GM21423 (cell line): ENCODE measurements around the gene IQCE.
"Not testable (repeated sequence)": the region's sequence is repeated elsewhere in the genome, so short reads cannot be mapped to it uniquely, and the experiment has no call there.

ENCODE experiments used
- ATAC-seq: cut with Tn5 transposase; IDR thresholded peaks from one replicate; pipeline ENCODE4 v1.9.1; 2021; ENCODE audit warnings: mild to moderate bottlenecking, moderate library complexity; ENCODE audit not compliant: unreplicated experiment

Gene IQCE

DNA sequence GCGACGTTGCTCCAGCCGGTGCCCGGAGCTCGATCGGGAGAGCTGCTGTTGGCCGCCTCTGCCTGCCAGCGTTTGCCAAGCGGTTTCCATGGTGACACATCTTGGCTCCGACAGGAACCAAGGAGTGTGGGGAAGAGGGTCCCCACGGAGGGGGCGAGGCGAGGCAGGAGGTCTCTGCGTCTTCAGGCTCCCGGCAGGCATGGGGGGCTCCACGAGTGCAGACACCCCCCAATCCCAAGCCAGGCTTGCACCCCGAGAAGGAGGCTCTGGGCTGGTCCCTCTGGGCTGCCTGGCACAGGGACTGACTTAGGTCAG is 27.0 kb upstream of the IQCE start:
- not testable (repeated sequence) for ATAC-seq

- not testable (repeated sequence) for ATAC-seq
Observed at GRCh38 chr7:2532199-2532772, 26.5 kb upstream of the IQCE start.

DNA sequence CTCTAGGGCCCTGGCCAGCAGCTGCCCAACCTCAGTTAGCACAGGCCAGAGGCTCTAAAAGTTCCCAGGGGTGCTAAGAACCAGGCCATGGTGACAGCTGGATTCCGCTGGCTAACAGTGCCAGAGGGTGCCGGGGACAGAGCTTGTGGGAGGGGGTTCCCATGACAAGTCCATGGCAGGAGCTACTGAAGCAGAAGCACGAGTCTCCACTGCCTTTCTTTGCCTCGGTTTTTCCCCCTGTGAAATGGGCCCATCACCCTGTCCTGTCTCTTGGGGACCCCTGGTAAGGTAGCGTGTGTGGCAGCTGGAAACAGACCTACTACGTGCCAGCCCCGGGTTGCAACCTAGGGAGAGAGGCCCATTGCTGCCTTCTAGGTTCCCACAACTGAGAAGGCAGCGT is 26.0 kb upstream of the IQCE start:
- not testable (repeated sequence) for ATAC-seq

DNA sequence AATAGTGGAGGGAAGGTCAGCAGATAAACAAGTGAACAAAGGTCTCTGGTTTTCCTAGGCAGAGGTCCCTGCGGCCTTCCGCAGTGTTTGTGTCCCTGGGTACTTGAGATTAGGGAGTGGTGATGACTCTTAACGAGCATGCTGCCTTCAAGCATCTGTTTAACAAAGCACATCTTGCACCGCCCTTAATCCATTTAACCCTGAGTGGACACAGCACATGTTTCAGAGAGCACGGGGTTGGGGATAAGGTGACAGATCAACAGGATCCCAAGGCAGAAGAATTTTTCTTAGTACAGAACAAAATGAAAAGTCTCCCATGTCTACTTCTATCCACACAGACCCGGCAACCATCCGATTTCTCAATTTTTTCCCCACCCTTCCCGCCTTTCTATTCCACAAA is 25.2 kb upstream of the IQCE start:
- not testable (repeated sequence) for ATAC-seq

DNA sequence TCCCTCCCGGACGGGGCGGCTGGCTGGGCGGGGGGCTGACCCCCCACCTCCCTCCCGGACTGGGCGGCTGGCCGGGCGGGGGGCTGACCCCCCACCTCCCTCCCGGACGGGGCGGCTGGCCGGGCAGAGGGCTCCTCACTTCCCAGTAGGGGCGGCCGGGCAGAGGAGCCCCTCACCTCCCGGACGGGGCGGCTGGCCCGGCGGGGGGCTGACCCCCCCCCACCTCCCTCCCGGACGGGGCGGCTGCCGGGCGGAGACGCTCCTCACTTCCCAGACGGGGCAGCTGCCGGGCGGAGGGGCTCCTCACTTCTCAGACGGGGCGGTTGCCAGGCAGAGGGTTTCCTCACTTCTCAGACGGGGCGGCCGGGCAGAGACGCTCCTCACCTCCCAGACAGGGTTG is 24.6 kb upstream of the IQCE start:
- ATAC-seq, result not testable (repeated sequence)

DNA sequence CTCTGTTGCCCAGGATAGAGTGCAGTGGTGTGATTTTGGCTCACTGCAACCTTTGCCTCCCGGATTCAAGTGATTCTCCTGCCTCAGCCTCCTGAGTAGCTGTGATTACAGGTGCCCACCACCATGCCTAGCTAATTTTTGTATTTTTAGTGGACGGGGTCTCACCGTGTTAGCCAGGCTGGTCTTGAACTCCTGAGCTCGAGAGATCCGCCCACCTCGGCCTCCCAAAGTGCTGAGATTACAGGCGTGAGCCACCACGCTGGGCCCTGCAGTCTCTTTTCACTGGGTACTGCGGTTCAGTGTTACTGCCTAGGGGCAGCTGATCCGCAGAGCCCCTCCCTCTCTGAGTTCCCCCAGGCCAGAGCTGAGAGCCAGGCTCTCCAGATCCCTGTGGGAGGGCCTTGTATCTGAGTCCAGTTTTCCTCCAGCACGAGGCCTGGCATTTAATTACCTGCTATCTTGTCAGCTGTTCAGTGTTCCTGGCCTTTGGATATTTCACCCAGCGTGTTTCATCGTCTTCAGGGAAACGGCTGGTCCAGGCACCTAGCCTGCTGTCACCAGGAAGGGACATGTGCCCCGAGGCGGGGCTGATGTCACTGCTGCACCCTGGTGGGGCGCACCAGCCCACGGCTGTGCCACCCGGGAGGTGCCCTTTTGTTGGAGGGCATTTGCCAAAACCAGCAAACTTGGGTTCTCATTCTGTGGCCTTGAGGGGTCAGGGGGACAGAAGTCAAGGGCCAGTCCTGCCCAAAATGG is 22.7 kb upstream of the IQCE start:
- ATAC-seq, result not testable (repeated sequence)

DNA sequence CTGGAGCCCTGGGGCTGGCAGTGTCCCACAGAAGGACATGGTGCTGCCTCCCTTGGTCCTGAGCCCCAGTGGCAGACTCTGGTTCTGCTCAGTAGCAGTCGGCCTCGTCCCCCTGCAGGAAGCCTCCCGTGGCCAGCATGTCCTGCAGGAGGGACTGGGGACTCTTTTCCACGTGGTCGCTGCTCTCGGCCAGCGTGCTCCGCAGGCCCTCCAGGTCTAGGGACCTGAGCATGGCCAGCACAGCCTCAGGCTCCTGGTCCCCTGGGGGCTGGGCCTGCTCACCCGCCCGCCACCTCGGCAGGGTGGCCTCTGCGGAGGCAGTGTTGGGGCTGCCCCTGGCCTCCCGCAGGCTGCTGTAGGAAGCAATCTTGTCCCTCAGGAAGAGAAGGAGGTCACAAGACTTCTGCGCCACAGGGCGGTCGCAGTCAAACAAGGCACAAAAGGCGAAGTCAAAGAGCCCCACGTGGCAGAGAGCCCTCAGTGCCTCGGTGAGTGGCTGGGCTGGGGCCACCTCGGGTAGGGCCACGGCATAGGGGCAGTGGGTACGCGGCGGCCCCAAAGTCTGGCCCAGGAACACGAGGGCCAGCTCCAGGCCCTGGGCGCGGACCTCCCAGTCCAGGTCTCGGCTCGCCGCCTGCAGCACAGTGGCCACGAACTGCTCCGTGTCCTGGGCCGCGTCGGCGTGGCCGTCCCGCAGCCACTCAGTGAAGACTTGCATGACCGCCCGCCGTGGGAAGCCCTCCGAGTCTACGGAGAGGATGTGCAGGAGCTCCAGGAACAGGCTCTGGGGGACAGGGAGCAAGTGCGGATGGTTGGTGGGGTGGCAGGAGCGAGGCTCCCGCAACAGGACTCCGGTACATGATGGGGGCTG is 20.6 kb upstream of the IQCE start:
- no peak for ATAC-seq

DNA sequence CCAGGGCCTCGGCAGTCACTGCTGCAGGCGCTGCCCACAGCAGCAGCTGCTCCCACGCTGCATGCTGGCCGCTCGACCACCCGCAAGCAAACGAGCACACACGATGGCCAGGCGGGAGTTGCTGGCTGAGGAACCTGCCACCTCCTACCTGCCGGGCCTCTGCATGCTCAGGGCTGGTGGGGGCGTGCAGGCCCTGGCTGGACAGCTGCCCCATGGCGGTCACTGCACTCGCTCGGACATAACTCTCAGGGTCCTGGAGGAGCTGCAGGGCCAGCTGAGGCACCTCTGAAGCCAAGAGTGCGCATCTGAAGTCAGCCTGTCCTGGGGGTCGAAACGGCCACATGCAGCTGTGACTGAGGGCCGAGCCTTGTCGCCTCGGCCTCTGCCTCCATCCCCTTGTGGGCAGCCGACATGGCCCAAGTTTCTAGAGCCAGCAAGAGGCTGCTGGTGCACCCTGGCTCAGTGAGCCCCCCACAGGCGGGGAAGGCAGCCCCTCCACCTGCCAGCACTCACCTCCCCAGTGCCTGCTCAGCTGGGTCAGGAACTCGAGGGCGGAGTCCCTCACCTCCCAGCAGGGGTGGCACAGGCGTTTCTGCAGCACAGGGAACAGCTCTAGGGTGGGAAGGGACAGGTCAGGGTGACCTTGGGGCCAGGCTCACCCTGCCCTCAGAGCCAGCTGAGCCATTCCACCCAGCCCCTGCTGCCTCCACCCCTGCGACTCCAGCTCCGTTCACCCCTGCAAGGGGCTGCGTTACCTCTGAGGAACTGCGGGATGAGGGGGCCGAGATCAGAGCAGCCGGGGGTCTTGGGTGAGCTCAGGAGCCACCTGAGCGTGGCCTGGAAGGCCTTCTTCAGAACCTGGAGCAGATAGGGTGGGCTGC is 19.5 kb upstream of the IQCE start:
- ATAC-seq, result no peak

DNA sequence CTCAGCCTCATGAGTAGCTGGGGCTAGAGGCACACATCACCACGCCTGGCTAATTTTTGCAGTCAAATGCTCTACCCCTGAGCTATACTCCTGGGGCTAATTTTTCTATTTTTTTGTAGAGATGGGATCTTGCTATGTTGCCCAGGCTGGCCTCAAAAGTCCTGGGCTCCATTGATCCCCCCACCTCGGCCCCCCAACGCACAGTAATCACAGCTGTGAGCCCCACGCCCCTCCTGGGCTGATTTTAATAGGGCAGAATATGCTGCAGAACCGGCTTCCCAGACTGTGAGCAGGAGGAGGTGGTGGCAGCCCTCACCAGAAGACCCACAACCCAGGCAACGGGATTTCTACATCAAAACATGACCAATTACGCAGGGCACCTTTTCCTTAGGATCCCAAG is 18.6 kb upstream of the IQCE start:
- ATAC-seq, result no peak

GRCh38 chr7:2540641-2541051 is 18.1 kb upstream of the IQCE start:
- no peak for ATAC-seq

- ATAC-seq, result no peak
Observed at GRCh38 chr7:2541291-2542010, 17.3 kb upstream of the IQCE start.

- ATAC-seq, result no peak
Observed at GRCh38 chr7:2542011-2542915, 16.5 kb upstream of the IQCE start.

DNA sequence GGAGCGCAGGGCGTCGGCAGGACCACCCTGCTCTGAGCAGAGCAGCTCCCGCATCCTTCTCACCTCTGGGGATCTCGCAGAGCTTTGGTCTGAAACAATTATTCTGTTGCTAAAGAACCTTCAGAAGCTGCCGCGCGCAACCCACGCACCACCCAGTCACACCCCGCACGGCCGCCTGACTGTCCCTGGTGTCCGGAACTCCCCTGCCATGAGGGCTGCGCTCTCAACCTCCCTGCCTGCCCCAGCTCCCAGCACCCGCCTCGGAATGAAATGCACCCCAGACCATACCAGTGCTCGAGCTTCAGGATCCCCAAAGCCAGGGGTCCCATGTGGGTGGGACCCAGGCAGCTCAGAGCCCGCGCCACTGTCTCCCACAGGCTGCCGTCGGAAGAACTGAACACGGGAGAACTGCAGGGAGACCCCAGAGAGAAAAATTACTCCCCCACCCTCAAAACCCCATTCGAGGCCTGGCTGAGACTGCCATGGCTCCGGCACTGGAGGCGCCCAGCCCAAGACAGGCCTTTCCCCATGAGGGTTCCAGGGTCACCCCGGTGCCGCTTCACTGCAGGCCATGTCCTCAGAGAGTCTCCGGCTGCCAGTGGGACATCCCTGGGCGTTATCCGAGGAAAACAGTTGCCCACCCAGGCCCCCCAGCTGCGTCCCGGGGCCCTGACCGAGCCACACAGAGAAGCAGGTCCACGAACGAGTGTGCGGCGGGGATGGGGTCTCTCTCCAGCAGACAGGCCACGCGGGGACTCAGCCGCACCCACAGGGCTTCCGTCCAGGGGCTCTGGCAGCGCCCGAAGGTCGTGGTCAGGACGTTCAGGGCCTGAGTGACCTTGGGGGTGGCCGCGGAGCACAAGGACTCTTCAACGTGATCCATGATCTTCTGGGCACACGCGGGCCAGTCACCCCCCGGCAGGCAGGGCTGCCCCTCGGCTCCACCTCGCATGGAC is 15.6 kb upstream of the IQCE start:
- ATAC-seq, result no peak

DNA sequence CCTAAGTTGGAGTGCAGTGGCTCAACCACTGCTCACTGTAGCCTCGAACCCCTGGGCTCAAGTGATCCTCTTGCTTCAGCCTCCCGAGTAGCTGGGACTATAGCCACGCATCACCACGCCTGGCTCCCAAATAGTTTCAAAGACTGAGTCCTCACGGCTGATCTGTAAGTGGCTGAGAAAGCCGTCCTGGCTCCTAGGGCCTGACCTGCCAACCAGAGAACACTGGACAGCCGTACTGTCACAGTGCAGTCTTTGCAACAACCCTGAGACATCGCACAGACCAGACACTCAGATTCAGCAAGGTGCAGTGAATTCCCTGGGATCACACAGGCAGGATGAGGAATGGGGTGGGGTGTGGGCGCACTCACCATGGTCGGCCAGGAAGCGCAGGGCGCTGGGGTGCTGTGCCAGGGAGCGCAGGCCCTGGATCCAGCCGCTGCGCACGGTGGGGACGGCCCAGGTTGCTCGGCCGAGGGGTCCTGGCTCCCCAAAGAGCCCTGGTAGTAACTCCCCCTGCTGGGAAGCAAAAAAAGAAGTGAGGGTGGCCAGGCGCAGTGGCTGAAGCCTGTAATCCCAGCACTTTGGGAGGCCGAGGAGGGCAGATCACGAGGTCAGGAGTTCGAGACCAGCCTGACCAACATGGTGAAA is 14.1 kb upstream of the IQCE start:
- ATAC-seq, result no peak

DNA sequence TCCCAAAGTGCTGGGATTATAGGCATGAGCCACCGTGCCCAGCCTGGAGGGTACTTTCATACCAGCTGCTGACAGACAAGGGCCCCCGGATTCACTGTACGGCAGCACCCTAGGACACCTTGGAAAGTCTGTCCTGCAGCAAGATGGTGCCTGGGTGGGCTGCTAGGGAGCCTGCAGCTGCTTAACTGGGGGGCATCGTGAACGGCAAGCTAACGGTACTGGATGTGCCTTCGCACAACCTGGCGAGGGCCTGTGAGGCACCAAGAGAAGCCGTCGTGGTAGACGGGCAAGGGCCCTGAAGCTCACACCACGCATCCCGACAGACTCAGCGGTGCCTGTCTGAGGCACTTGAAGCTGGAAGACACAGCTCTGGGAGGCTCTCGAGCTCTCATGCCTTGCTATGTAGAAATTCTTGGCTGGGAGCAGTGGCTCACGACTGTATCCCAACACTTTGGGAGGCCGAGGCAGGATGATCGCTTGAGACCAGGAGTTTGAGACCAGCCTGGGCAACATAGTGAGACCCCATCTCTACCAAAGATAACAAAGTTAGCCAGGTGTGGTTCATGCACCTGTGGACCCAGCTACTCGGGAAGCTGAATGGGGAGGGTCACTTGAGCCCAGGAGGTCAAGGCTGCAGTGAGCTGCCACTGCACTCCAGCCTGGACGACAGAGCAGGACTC is 12.9 kb upstream of the IQCE start:
- ATAC-seq, result no peak

GRCh38 chr7:2546776-2547586 is 11.8 kb upstream of the IQCE start:
- ATAC-seq, result no peak
